Activated CD4-positive, alpha-beta T cell treated with anti-CD3 and anti-CD28 coated beads for 36 hours (primary cell): ENCODE data around the gene ZXDB. TPM values are rescaled to one million over a fixed set of nuclear protein-coding genes. Genes with fewer than 3 reads are reported as not detected.
A peak's percentile ranks its signal among the peaks of the same experiment; 100 is the strongest.
"Not testable (repeated sequence)": the region's sequence is repeated elsewhere in the genome, so short reads cannot be mapped to it uniquely, and the experiment has no call there.

Experiments used
- ATAC-seq: fragments of 200-7000 bp; cut with Tn5 transposase; one replicate; pipeline ENCODE4 v1.10.0; 2021; ENCODE audit warnings: mild to moderate bottlenecking, moderate library complexity
- CTCF ChIA-PET: fragments of 350-600 bp; sonication (Branson Sonifier 250); formaldehyde crosslinking; loops from one replicate; lab custom pipeline; 2021; ENCODE audit warnings: antibody characterized with exemption; lab: Charles Lee
- POLR2A ChIA-PET: fragments of 350-600 bp; sonication (Branson Sonifier 250); formaldehyde crosslinking; loops from one replicate; lab custom pipeline; 2021; ENCODE audit warnings: antibody characterized with exemption, inconsistent platforms; lab: Charles Lee
- DNase-seq: peaks from one replicate; pipeline ENCODE4 v3.0.0-alpha.2; 2020
- H3K27ac Mint-ChIP-seq: one replicate; pipeline ENCODE4 v1.8.0; 2021; ENCODE audit warnings: mixed read lengths
- H3K27me3 Mint-ChIP-seq: one replicate; pipeline ENCODE4 v1.8.0; 2021; ENCODE audit warnings: mixed read lengths
- H3K36me3 Mint-ChIP-seq: one replicate; pipeline ENCODE4 v1.8.0; 2021; ENCODE audit warnings: low read depth, mixed read lengths
- H3K4me1 Mint-ChIP-seq: one replicate; pipeline ENCODE4 v1.8.0; 2021; ENCODE audit warnings: mixed read lengths
- H3K4me3 Mint-ChIP-seq: one replicate; pipeline ENCODE4 v1.8.0; 2021; ENCODE audit warnings: mild to moderate bottlenecking, moderate library complexity, mixed read lengths
- H3K9me3 Mint-ChIP-seq: one replicate; pipeline ENCODE4 v1.8.0; 2021; ENCODE audit warnings: low read depth, mixed read lengths
- intact Hi-C, 2 experiments: fragments of 100-400 bp; cut with DNase I in 1 of 2; cut with micrococcal nuclease in 1 of 2; formaldehyde crosslinking; loops; one replicate each; pipeline versions ENCODE4 v1.14.2 to v1.15.1; 2022 to 2024; cut with DNase I, micrococcal nuclease
- total RNA-seq, 2 experiments: library from RNA; stranded (reverse); gene quantifications; one replicate each; pipeline ENCODE4 v1.2.3, GENCODE V29; 2021

Gene ZXDB
- total RNA-seq, 2 experiments from 2014 or later = 4.7 to 5.9 TPM

- intact Hi-C loops = loop anchor here in 1 of 2 experiments (10.0 kb wide), 1 partner anchor 601 kb away; the partner anchor contains the start of gene SPIN3
- ChIA-PET POLR2A (no interaction called here), CTCF (no interaction called here)
- Mint-ChIP-seq H3K4me3 (peak overlapping the region; percentile 69), H3K36me3 (peaks cover 31% of the 10 kb centered on the region), H3K27ac (peak overlapping the region; percentile 80), H3K4me1 (peaks cover 34% of the 10 kb centered on the region), H3K27me3 (no peaks in the 10 kb centered on the region), H3K9me3 (peaks cover 2% of the 10 kb centered on the region)
- ATAC-seq (no peak), DNase-seq (no peak)
Observed at GRCh38 chrX:57595381-57595811, 3.6 kb downstream of the ZXDB start.

GRCh38 chrX:57596109-57596508, 4.3 kb downstream of the ZXDB start:
- ChIA-PET POLR2A (no interaction called here), CTCF (no interaction called here)
- Mint-ChIP-seq H3K9me3 (peaks cover 2% of the 10 kb centered on the region), H3K4me1 (peaks cover 31% of the 10 kb centered on the region), H3K27ac (no peak overlapping the region), H3K27me3 (no peaks in the 10 kb centered on the region), H3K36me3 (peaks cover 31% of the 10 kb centered on the region), H3K4me3 (peak overlapping the region; percentile 44)
- DNase-seq (no peak), ATAC-seq (no peak)
- intact Hi-C loops = loop anchor here in 1 of 2 experiments (10.0 kb wide), 1 partner anchor 601 kb away; the partner anchor contains the start of gene SPIN3

GRCh38 chrX:57596516-57596915, 4.7 kb downstream of the ZXDB start:
- peaks cover 31% of the 10 kb centered on the region for H3K36me3 Mint-ChIP-seq
- DNase-seq (no peak), ATAC-seq (no peak)
- H3K4me1 Mint-ChIP-seq = peaks cover 27% of the 10 kb centered on the region
- H3K27ac Mint-ChIP-seq = no peak overlapping the region
- H3K9me3 Mint-ChIP-seq = peaks cover 2% of the 10 kb centered on the region
- CTCF ChIA-PET = no interaction called here
- intact Hi-C loops = loop anchor here in 1 of 2 experiments (10.0 kb wide), 1 partner anchor 602 kb away; the partner anchor contains the start of gene SPIN3
- POLR2A ChIA-PET = no interaction called here
- H3K4me3 Mint-ChIP-seq = peak overlapping the region; percentile 47
- no peaks in the 10 kb centered on the region for H3K27me3 Mint-ChIP-seq

GRCh38 chrX:57607295-57608187, 15.7 kb downstream of the ZXDB start:
- intact Hi-C loops = no loop called here
- Mint-ChIP-seq H3K4me1 (no peaks in the 10 kb centered on the region), H3K27ac (no peak overlapping the region), H3K4me3 (no peak overlapping the region), H3K9me3 (peaks cover 17% of the 10 kb centered on the region), H3K27me3 (no peaks in the 10 kb centered on the region), H3K36me3 (peaks cover 12% of the 10 kb centered on the region)
- POLR2A ChIA-PET = no interaction called here
- no peak for DNase-seq
- CTCF ChIA-PET = no interaction called here
- no peak for ATAC-seq

- POLR2A ChIA-PET, ATAC-seq, H3K4me3 Mint-ChIP-seq, H3K27me3 Mint-ChIP-seq, CTCF ChIA-PET, DNase-seq, intact Hi-C loops, H3K4me1 Mint-ChIP-seq, H3K27ac Mint-ChIP-seq: not testable (repeated sequence)
- peaks cover 14% of the 10 kb centered on the region for H3K9me3 Mint-ChIP-seq
- peaks cover 19% of the 10 kb centered on the region for H3K36me3 Mint-ChIP-seq
Observed at GRCh38 chrX:57613351-57613750, 21.5 kb downstream of the ZXDB start.

GRCh38 chrX:57629438-57629837, 37.6 kb downstream of the ZXDB start:
- intact Hi-C loops, POLR2A ChIA-PET, H3K27me3 Mint-ChIP-seq, H3K36me3 Mint-ChIP-seq, H3K27ac Mint-ChIP-seq, DNase-seq, CTCF ChIA-PET, ATAC-seq, H3K4me1 Mint-ChIP-seq, H3K4me3 Mint-ChIP-seq: not testable (repeated sequence)
- H3K9me3 Mint-ChIP-seq = peaks cover 20% of the 10 kb centered on the region

- Mint-ChIP-seq H3K27ac (no peak overlapping the region), H3K36me3 (peaks cover 6% of the 10 kb centered on the region), H3K4me1 (no peaks in the 10 kb centered on the region), H3K27me3 (no peaks in the 10 kb centered on the region), H3K9me3 (peaks cover 18% of the 10 kb centered on the region), H3K4me3 (no peak overlapping the region)
- no peak for ATAC-seq
- intact Hi-C loops = no loop called here
- no peak for DNase-seq
- ChIA-PET POLR2A (no interaction called here), CTCF (no interaction called here)
Observed at GRCh38 chrX:57640674-57641016, 48.8 kb downstream of the ZXDB start.

GRCh38 chrX:57641338-57641737, 49.5 kb downstream of the ZXDB start:
- ChIA-PET POLR2A (no interaction called here), CTCF (no interaction called here)
- Mint-ChIP-seq H3K27ac (no peak overlapping the region), H3K4me1 (no peaks in the 10 kb centered on the region), H3K9me3 (peaks cover 11% of the 10 kb centered on the region), H3K36me3 (peaks cover 6% of the 10 kb centered on the region), H3K4me3 (no peak overlapping the region), H3K27me3 (no peaks in the 10 kb centered on the region)
- no peak for ATAC-seq
- intact Hi-C loops = no loop called here
- DNase-seq = no peak

- ChIA-PET POLR2A (no interaction called here), CTCF (no interaction called here)
- H3K4me1 Mint-ChIP-seq = no peaks in the 10 kb centered on the region
- DNase-seq (no peak), ATAC-seq (no peak)
- H3K36me3 Mint-ChIP-seq = peaks cover 6% of the 10 kb centered on the region
- H3K27ac Mint-ChIP-seq = no peak overlapping the region
- intact Hi-C loops = no loop called here
- peaks cover 5% of the 10 kb centered on the region for H3K9me3 Mint-ChIP-seq
- no peaks in the 10 kb centered on the region for H3K27me3 Mint-ChIP-seq
- H3K4me3 Mint-ChIP-seq = no peak overlapping the region
Observed at GRCh38 chrX:57643698-57644097, 51.9 kb downstream of the ZXDB start.

- intact Hi-C loops = no loop called here
Observed at GRCh38 chrX:57647020-57647419, 55.2 kb downstream of the ZXDB start.

More at GRCh38 chrX:57647020-57647419, 55.2 kb downstream of the ZXDB start:
- H3K36me3 Mint-ChIP-seq = no peaks in the 10 kb centered on the region
- ATAC-seq (no peak), DNase-seq (no peak)
- ChIA-PET CTCF (no interaction called here), POLR2A (no interaction called here)
- H3K27ac Mint-ChIP-seq = no peak overlapping the region
- H3K9me3 Mint-ChIP-seq = no peaks in the 10 kb centered on the region
- no peaks in the 10 kb centered on the region for H3K27me3 Mint-ChIP-seq
- H3K4me3 Mint-ChIP-seq = no peak overlapping the region
- no peaks in the 10 kb centered on the region for H3K4me1 Mint-ChIP-seq
